SIG-M5 (cell line): ENCODE data around the gene ABCA13.

ENCODE experiments used
- DNase-seq: peaks from one replicate; lab custom pipeline; 2025; lab: John Stamatoyannopoulos, UW

The ABCA13 gene

DNA sequence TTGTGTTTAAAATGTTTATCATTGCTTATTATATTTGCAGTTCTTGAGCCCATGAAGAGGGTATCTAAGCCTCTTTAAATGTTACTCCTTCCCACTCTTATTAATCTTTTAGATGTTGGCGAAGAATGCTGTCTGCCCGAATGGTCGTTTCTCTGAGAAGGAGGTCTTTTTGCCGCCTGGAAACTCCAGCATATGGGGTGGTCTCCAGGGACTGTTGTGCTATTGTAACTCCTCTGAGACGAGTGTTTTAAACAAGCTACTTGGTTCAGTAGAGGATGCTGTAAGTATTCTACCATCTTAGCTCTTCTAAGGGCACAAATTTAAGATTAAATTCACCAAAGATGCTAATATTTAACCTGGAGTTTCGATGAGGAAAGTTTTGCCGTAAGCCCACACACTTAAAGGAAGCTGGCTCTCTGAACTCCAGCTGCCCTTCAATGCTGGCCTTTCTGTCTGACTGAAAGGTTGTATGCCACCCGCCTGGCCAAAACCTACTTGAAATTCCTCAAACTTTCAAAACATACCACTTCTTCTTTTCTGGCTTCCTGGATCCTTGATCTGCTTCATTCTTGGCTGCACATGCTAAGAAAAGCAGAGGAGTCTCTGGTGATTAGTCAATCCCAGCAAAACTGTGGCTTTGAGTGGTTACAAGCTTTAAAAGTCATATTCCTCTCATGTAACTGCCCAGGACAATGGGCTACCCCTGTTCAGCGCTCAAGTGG is 74.7 kb downstream of the ABCA13 start:
- DNase-seq = no peak

- no peak for DNase-seq
Observed at GRCh38 chr7:48249166-48249565, 77.9 kb downstream of the ABCA13 start.

- DNase-seq = no peak
Observed at GRCh38 chr7:48250441-48250951, 79.2 kb downstream of the ABCA13 start.

DNA sequence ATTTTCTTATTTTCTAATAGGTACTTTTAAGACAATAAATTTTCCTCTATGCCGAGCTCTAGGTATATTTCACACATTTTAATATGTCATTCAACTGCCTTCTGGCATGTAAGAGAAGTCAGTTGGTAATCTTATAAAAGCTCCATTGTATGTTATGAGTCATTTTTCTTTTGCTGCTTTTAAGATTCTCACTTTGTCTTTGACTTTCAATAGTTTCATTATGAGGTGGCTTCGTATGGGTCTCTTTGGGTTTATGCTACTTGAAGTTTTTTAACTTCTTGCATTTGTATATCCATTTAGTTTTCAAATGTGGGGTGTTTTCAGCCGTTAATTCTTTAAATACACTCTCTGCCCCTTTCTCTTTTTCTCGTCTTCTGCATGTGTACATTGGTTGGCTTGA is 80.5 kb downstream of the ABCA13 start:
- DNase-seq = no peak

- no peak for DNase-seq
Observed at GRCh38 chr7:48252995-48253394, 81.7 kb downstream of the ABCA13 start.

DNA sequence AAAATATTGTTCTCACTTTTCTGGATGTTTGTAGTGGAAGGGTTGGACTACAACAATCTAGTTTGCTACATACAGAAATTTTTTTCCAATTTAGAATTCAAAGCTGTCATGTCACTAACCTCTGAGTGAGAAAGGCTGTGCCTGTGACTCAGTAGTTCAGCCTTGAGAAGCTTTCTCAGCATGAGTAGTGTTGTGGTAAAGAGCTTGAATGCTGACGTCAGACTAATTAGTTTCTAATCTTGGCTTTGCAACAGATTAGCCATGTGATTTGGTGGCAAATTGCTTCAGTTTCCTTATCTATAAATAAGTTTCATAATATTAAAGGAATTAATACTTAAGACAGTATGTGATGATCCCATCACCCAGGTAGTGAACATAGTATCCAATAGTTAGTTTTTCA is 83.8 kb downstream of the ABCA13 start:
- no peak for DNase-seq

DNA sequence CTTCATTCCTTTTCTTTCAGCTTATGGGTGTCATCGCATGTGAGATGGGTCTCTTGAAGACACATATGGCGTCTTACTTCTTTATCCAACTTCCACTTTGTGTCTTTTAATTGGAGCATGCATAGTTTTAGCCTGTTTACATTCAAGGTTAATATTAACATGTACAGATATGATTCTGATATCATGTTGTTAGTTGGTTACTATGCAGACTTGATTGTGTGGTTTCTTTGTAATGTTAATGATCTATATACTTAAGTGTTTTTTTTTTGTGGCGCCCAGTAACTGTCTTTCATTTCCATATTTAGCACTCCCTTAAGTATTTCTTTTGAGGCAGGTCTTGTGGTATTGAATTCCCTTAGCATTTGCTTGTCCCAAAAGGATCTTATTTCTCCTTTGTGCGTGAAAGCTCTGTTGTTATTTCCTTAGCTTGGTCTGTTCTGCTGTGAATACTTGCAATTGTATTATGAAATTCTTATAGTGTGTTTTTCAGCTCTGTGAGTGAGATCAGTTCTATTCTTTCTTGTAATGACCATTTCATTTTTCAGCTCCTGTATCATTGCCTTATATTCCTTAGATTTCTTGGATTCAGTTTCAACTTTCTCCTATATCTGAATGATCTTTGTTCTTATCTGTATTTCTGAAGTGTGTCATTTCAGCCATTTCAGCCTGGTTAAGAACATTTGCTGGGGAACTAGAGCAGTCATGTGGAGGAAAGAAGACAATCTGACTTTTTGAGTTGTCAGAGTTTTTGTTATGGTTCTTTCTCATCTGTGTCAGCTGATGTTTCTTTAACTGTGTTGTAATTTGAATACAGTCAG is 88.4 kb downstream of the ABCA13 start:
- DNase-seq = no peak

GRCh38 chr7:48261696-48262095 is 90.4 kb downstream of the ABCA13 start:
- no peak for DNase-seq

DNA sequence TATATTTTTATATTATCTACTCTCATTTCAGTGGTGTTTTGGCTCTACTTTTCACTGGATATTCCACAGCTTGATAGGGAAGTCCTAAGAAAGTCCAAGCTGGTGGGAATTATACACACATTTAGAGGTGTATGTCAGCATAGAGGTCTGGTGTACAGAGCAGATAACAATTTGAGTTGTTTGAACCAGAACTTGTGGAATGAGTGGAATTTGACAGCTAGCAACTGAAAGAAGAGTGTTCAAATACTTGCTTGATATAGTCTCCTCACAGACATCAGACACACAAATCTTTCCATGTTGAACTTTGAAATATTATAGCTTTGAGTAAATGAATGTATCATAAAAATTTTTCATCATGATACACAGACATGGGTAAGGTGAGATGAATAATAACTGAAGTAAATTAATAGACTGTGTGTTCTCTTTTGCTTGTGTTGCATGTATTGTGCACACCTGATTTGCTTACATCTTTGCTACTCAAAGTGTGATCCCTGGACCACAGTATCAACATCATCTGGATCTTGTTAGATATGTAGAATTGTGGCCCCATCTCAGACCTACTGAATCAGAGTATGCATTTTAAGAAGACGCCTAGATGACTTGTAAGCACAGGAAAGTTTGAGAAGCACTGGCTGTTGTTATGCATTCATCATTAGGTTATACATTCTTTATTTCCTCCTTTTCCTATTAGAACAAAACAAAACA is 91.5 kb downstream of the ABCA13 start:
- DNase-seq = no peak

DNA sequence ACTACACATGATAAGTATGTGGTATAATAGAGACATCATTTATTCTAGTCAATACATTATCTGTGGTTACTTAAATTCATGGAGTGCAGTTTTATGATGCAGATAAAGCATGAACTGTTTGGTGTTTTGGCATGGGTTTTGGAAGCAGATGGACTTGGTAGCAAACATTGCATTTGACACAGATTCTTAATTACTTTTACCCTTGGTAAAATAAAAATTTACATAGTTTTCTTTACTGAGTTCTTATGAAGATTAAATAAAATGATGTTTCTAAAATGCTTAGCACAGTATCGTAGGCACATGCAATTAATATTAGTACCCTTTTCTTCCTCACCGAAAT is 92.0 kb downstream of the ABCA13 start:
- DNase-seq = no peak

DNA sequence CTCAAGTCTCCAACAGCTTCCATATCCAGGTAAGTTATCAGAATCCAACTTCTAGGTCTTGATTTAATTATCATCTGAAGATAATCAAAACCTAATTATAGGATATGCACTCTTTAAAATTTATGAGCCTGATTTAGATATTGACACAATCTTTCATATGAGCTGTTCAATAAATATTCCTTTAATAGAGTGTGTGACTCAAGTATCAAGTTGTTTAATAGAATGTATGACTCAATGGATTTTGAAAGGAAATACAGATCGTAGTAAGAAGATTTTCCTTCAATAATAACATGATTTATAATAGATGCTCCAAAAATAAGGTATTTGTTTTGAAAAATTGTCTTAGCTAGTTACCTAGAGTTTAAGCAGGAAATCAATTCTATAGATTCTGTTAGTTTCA is 97.8 kb downstream of the ABCA13 start:
- no peak for DNase-seq

DNA sequence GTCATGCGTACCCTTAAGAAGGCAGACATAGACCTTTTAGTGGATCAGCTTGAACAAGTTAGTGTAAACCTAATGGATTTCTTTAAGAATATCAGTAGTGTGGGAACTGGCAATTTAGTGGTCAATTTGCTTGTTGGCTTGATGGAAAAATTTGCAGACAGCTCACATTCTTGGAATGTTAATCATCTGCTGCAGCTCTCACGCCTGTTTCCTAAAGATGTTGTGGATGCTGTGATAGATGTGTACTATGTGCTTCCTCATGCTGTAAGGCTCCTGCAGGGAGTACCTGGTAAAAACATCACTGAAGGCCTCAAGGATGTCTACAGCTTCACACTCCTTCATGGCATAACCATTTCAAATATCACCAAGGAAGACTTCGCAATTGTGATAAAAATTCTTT is 103.4 kb downstream of the ABCA13 start:
- DNase-seq = no peak

GRCh38 chr7:48279420-48279819 is 108.2 kb downstream of the ABCA13 start:
- no peak for DNase-seq

GRCh38 chr7:48280100-48280499 is 108.8 kb downstream of the ABCA13 start:
- no peak for DNase-seq

GRCh38 chr7:48285373-48285772 is 114.1 kb downstream of the ABCA13 start:
- no peak for DNase-seq

DNA sequence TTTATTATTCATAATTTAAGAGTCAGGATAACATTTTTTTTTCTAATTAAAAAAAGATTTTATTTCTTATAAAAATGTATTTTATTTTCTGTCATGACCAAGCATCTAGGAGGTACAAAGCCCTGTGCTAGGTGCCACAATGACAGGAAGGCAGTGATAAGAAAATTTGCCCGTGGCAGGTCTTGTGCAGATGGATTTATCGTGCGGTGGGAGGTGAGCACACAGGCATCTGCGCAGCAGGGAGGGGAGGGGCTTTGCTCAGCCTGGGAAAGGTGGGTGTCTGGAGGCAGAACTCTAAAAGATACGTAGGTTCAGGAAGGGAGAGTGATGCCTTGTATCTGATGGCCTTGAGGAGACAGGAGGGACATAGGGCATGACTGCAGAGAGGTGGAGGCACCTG is 115.6 kb downstream of the ABCA13 start:
- DNase-seq = no peak

GRCh38 chr7:48289656-48290055 is 118.4 kb downstream of the ABCA13 start:
- DNase-seq = no peak

DNA sequence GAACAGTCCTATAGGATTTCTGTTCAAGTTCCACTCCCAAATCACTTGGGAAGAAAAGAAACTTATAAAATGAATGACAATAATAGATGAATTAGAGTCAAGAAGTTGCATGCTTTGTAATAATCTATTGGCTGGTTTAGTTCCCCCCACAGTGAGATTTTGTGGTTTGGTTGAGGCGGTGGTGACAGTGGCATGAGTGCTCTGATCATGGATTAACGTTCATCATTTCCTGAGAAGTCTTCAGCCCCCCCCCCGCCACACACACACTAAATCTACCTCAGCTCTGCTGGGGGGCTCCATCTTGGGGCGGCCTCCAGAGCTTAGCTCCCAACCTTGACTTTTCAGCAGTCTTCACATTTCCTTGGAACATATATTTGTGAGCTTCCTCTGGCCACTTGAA is 121.7 kb downstream of the ABCA13 start:
- DNase-seq = no peak

DNA sequence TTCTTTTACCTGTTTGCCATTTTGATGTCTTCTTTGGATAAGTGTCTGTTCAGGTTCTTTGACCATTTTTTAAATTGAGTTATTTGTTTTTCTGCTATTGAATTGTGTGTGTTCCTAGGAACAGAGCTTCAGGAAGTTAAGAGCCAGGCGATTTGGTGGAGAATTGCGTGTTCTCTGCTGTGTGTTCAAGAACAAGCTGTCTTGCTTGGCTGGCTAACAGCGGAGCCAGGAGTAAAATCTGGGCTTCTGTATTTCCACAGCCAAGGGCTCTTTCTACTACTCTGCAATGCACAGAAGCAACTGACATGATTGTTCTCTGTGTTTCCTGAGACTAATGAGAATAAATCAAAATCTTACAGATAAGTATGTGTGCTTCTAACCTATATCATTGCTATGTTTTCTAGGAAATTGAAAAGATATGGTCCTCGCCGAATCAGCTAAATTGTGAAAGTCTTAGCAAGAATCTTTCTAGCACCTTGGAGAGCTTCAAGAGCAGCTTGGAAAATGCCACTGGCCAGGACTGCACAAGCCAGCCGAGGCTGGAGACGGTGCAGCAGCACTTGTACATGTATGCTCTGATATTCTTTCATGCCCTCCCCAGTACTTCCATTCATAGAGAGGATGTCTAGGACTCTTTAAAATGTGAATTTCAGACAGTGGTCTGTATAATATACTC is 124.2 kb downstream of the ABCA13 start:
- DNase-seq = no peak

DNA sequence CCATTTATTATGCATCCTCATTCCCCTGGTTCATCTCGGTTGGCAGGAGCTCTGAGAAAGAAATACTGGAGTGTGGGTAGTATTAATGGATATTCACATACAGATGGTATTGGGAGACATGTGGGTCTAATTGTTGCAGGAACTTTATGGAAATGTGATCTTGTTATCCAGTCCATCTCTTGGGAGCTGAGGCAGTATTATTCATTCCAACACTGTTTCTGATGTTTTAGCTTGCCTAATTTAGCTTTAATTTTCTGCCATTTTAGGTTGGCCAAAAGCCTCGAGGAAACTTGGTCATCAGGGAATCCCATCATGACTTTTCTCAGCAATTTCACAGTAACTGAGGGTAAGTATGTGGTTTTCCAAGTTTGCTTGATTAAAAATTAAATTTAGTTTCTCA is 125.7 kb downstream of the ABCA13 start:
- DNase-seq = no peak

GRCh38 chr7:48298779-48299178 is 127.5 kb downstream of the ABCA13 start:
- DNase-seq = no peak

- no peak for DNase-seq
Observed at GRCh38 chr7:48299580-48300169, 128.4 kb downstream of the ABCA13 start.
